ENCODE measurements around the gene URB1. TPM values are rescaled to one million over a fixed set of nuclear protein-coding genes. Genes with fewer than 3 reads are reported as not detected.

The URB1 gene
- total and polyA plus RNA-seq, 2 experiments from 2014 or later, result 7.7 to 44.1 TPM

DNA sequence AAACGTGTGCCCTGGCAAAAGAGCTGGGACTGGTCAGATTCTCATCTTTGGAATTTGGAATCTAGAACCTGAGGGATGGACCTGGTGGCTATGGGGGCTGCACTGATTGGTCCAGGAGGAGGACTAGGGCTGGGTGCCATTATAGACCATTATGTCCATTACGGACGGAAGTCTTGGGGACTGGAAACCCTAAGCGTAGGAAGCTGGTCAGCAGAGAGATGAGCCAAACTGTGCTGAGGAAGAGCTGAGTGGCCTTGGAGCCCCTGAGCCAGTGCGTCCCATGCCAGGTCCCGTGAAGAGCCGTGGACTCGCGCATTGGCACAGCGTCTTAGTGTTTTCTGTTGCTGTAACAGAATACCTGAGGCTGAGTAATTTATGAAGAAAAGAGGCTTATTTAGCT, 84.1 kb downstream of the URB1 start:
- H3K27ac Mint-ChIP-seq, result no peak overlapping the region

GRCh38 chr21:32307706-32308105, 85.1 kb downstream of the URB1 start:
- H3F3A ChIP-seq (replicated peaks; ENCODE audit: low read depth), result peaks cover 12% of the 10 kb centered on the region; the same call in 1 of the 2 replicates
- no peak for DNase-seq (ENCODE audit: low spot score)
- H3K4me3 ChIP-seq, result no peak overlapping the region
- Mint-ChIP-seq H3K36me3 (ENCODE audit: low read depth) (peaks cover 17% of the 10 kb centered on the region), H3K9me3 (no peaks in the 10 kb centered on the region), H3K4me1 (peaks cover 17% of the 10 kb centered on the region), H3K27ac (no peak overlapping the region), H3K27me3 (ENCODE audit: insufficient read depth, low read depth, poor library complexity) (peaks cover 10% of the 10 kb centered on the region), H3K4me3 (no peak overlapping the region)
- H4K20me1 ChIP-seq (replicated peaks; ENCODE audit: insufficient read depth), result peaks cover 3% of the 10 kb centered on the region
- H3K79me2 ChIP-seq (replicated peaks; ENCODE audit: insufficient read depth), result no peaks in the 10 kb centered on the region
- no peak overlapping the region for H2AFZ ChIP-seq
- no peaks in the 10 kb centered on the region for H3K9me2 ChIP-seq (ENCODE audit: insufficient read depth)
- no peak overlapping the region for H3K27ac ChIP-seq (ENCODE audit: low read depth)
- H3K4me1 ChIP-seq (ENCODE audit: insufficient read depth), result peaks cover 7% of the 10 kb centered on the region; the same call in 1 of the 2 replicates
- no peak overlapping the region for H3K4me2 ChIP-seq
- no peaks in the 10 kb centered on the region for H3K27me3 ChIP-seq (ENCODE audit: insufficient read depth)
- TF ChIP-seq CREB1 (CRISPR knock-in tag; IDR thresholded peaks at IDR 0.05; ENCODE audit: low read depth) (no peak), ETS1 (IDR thresholded peaks at IDR 0.05) (no peak), POLR2AphosphoS5 (IDR thresholded peaks at IDR 0.05; ENCODE audit: low read depth) (no peak), CTCF (conservative IDR thresholded peaks at IDR 0.05; ENCODE audit: low read depth in 2 of 2) (no peak), NANOG (IDR thresholded peaks at IDR 0.05; ENCODE audit: borderline replicate concordance) (no peak), STAT1 (IDR thresholded peaks at IDR 0.05; ENCODE audit: unreplicated experiment) (no peak), EZH2 (IDR thresholded peaks at IDR 0.05; ENCODE audit: low read depth, unreplicated experiment) (no peak), ZNF114 (CRISPR knock-in tag; IDR thresholded peaks at IDR 0.05) (no peak), ZNF331 (CRISPR knock-in tag; IDR thresholded peaks at IDR 0.05; ENCODE audit: low read depth) (no peak), EZH2phosphoT487 (IDR thresholded peaks at IDR 0.05; ENCODE audit: unreplicated experiment) (no peak)
- ATAC-seq, result no peak
- H3K36me3 ChIP-seq (ENCODE audit: insufficient read depth), result 0 out of 2 replicates have a peak, but pooled peaks cover 3% of the 10 kb centered on the region

More for the DNA sequence above, 84.1 kb downstream of the URB1 start:
- peaks cover 20% of the 10 kb centered on the region for H3K36me3 Mint-ChIP-seq (ENCODE audit: low read depth)
- peaks cover 10% of the 10 kb centered on the region for H3K36me3 ChIP-seq (ENCODE audit: insufficient read depth)
- H2AFZ ChIP-seq, result no peak overlapping the region
- peaks cover 17% of the 10 kb centered on the region for H3K4me1 Mint-ChIP-seq
- no peaks in the 10 kb centered on the region; the same call in 1 of the 2 replicates for H3K79me2 ChIP-seq (replicated peaks; ENCODE audit: insufficient read depth)
- H3K27ac ChIP-seq (ENCODE audit: low read depth), result no peak overlapping the region
- TF ChIP-seq POLR2AphosphoS5 (IDR thresholded peaks at IDR 0.05; ENCODE audit: low read depth), result no peak
- H3K27me3 Mint-ChIP-seq (ENCODE audit: insufficient read depth, low read depth, poor library complexity), result peaks cover 10% of the 10 kb centered on the region
- no peak overlapping the region for H3K4me3 Mint-ChIP-seq
- H3F3A ChIP-seq (replicated peaks; ENCODE audit: low read depth), result peaks cover 12% of the 10 kb centered on the region; the same call in 1 of the 2 replicates
- no peak for ATAC-seq
- no peaks in the 10 kb centered on the region for H3K9me3 Mint-ChIP-seq
- H3K27me3 ChIP-seq (ENCODE audit: insufficient read depth), result no peaks in the 10 kb centered on the region
- no peak overlapping the region for H3K4me2 ChIP-seq
- H3K9me2 ChIP-seq (ENCODE audit: insufficient read depth), result no peaks in the 10 kb centered on the region
- H3K4me1 ChIP-seq (ENCODE audit: insufficient read depth), result peaks cover 7% of the 10 kb centered on the region; the same call in 1 of the 2 replicates
- no peak overlapping the region for H3K4me3 ChIP-seq
- peaks cover 3% of the 10 kb centered on the region for H4K20me1 ChIP-seq (replicated peaks; ENCODE audit: insufficient read depth)
- no peak for DNase-seq (ENCODE audit: low spot score)
